ENCODE results near the gene AOPEP.
A peak's percentile ranks its signal among the peaks of the same experiment; 100 is the strongest.
"Not testable (repeated sequence)": the region's sequence is repeated elsewhere in the genome, so short reads cannot be mapped to it uniquely, and the experiment has no call there.

Gene AOPEP

GRCh38 chr9:94941211-94941875 lies 214.8 kb downstream of the AOPEP start:
- DNase-seq, result no peak

GRCh38 chr9:94944626-94945025 lies 218.1 kb downstream of the AOPEP start:
- DNase-seq, result no peak

- peak; percentile 79 for DNase-seq
Observed at GRCh38 chr9:94945197-94946144, 219.0 kb downstream of the AOPEP start.

GRCh38 chr9:94946256-94946655 lies 219.8 kb downstream of the AOPEP start:
- DNase-seq, result no peak

- DNase-seq, result no peak
Observed at GRCh38 chr9:94948567-94949235, 222.2 kb downstream of the AOPEP start.

GRCh38 chr9:94949370-94949769 lies 222.9 kb downstream of the AOPEP start:
- no peak for DNase-seq

- DNase-seq, result no peak
Observed at GRCh38 chr9:94950040-94950578, 223.6 kb downstream of the AOPEP start.

- no peak for DNase-seq
Observed at GRCh38 chr9:94950579-94951323, 224.3 kb downstream of the AOPEP start.

- DNase-seq, result no peak
Observed at GRCh38 chr9:94951324-94952135, 225.0 kb downstream of the AOPEP start.

GRCh38 chr9:94952565-94953373 lies 226.3 kb downstream of the AOPEP start:
- peak; percentile 57 for DNase-seq

- no peak for DNase-seq
Observed at GRCh38 chr9:94956731-94957130, 230.2 kb downstream of the AOPEP start.

- no peak for DNase-seq
Observed at GRCh38 chr9:94960964-94961363, 234.5 kb downstream of the AOPEP start.

- no peak for DNase-seq
Observed at GRCh38 chr9:94961870-94962269, 235.4 kb downstream of the AOPEP start.

- DNase-seq, result not testable (repeated sequence)
Observed at GRCh38 chr9:94965631-94966030, 239.1 kb downstream of the AOPEP start.

- not testable (repeated sequence) for DNase-seq
Observed at GRCh38 chr9:94966046-94966445, 239.5 kb downstream of the AOPEP start.

GRCh38 chr9:94967482-94967881 lies 241.0 kb downstream of the AOPEP start:
- DNase-seq, result no peak

- no peak for DNase-seq
Observed at GRCh38 chr9:94971378-94972131, 245.1 kb downstream of the AOPEP start.

GRCh38 chr9:94973451-94973941 lies 247.0 kb downstream of the AOPEP start:
- DNase-seq, result peak; percentile 74

GRCh38 chr9:94974154-94974879 lies 247.8 kb downstream of the AOPEP start:
- no peak for DNase-seq

All from femur (tissue), 1 donor.